HG03060 (cell line): ENCODE results near the gene EFHD1.
"Not testable (repeated sequence)": the region's sequence is repeated elsewhere in the genome, so short reads cannot be mapped to it uniquely, and the experiment has no call there.

ENCODE experiments used
- ATAC-seq: cut with Tn5 transposase; IDR thresholded peaks from one replicate; pipeline ENCODE4 v1.9.1; 2021; ENCODE audit warnings: low read depth, moderate number of reproducible peaks; ENCODE audit not compliant: unreplicated experiment

The EFHD1 gene

DNA sequence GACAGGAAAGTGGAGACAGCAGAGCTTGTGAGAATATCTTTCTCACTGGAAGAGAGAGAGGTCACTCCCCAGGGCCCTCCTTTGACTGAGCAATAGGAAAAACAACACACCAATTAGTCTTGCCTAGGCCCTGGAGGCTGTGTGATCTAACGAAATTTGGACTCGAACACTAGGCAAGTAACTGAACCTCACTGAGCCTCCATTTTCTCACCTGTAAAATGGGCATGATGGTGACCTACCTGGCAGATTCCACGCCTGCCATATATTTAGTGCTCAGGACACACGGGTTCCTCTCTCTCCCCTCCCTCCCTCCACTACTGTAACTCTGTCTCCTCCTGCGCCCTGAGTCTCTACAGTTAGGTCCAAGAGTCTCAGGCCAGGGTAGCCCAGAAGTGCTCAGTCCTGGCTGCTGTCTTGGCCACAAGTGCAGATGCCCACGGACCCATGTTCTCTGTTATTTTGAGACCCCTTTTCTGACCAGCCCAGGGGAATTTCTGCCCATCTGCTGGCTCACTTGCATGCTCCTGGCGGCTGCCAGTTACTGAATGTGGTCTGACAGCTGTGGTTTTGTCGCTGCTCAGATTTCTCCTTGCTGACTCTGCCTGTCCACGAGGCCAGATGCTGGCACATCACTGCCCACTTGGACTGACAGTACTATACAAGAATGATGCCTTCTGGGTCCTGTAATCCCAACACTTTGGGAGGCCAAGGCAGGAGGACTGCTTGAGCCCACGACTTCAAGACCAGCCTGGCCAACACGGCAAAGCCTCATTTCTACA is 54.2 kb downstream of the EFHD1 start:
- no peak for ATAC-seq

DNA sequence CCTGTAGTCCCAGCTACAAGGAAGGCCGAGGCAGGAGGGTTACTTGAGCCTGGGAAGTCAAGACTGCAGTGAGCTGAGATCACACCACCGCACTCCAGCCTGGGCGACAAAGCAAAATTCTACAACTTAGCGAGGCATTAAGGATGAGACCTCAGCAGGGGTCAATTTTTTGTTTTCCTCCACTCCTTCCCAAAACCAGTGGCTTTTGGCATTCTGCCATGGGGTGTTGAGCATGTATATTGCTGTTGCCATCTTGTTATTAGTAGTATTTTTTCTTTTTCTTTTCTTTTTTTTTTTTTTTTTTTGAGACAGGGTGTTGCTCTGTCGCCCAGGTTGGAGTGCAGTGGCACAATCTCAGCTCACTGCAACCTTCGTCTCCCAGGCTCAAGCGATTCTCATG is 54.8 kb downstream of the EFHD1 start:
- no peak for ATAC-seq

DNA sequence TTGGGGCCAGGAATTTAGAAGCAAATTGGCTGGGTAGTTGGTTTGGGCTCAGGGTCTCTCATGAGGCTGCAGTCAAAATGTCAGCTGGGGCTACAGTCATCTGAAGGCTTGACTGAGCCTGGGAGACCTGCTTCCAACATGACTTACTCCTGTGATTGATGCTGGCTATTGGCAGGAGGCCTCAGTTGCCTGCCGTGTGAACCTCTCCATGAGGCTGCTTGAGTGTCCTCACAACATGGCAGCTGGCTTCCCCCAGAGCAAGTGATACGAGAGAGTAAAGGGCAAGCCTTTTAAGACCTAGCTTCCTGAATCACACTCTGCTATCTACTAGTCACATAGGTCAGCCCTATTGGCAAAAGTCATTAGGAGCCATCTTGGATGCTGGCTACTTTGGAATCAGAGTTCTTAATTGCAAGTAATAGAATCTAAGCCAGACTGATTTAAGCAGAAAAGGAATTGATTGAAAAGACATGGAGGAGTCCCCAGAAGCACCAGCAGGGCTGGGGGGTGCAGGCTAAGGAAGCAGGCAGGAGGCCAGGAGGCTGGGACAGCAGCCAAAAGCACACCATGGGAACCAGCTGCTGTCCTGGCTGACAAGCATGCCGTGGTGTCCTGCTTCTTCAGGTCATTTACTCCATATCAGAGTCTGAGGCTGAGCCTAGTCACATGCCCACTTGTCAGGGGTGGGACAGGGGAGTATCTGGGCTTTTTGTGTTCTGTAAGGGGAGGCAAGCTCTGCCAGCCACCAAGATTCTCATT is 55.9 kb downstream of the EFHD1 start:
- ATAC-seq: no peak

- ATAC-seq: not testable (repeated sequence)
Observed at GRCh38 chr2:232691117-232691516, 57.7 kb downstream of the EFHD1 start.

DNA sequence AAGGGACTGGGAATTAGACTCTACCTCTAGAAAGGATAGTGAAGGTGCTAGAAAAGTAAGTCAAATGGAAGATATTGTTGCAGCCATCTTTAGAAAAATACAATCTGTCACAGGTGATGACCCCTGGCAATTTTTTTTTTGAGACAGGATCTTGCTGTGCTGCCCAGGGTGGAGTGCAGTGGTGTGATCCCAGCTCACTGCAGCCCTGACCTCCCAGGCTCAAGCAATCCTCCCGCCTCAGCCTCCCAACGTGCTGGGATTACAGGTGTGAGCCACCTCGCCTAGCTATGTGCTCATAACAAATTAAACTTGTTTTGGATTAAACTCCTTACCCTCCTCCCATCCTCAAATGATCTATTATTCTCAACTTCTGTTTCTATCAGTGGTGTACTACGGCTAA is 59.9 kb downstream of the EFHD1 start:
- no peak for ATAC-seq

DNA sequence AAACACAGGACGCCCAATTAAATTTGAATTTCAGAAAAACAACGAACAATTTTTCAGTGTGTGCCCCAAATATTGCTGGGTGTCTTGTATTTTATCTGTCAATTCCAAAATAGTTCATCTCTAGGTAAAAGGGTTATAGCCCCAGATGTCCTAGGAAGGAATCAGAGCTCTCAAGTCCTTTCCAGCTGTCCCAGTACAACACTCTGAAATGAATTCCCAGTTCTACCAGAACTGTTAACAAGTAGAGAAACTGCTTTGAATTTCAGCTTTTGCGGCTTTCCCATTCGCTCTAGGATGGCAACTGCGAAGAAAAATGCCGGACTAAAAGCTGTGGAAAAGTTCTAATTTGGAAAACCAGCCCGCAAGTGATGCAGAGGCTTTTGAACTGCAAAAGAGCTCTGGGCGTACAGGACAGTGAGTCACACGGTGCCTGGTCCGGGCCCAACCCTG is 63.2 kb downstream of the EFHD1 start:
- ATAC-seq: no peak

- ATAC-seq: peak; percentile 53
Observed at GRCh38 chr2:232697059-232697806, 63.8 kb downstream of the EFHD1 start, which contains the start of gene GIGYF2. Gene GIGYF2 (plus strand): TSS chr2:232697331. CDS start chr2:232735198, 37,867 bp downstream.

GRCh38 chr2:232697807-232698110 is 64.4 kb downstream of the EFHD1 start:
- ATAC-seq: no peak

DNA sequence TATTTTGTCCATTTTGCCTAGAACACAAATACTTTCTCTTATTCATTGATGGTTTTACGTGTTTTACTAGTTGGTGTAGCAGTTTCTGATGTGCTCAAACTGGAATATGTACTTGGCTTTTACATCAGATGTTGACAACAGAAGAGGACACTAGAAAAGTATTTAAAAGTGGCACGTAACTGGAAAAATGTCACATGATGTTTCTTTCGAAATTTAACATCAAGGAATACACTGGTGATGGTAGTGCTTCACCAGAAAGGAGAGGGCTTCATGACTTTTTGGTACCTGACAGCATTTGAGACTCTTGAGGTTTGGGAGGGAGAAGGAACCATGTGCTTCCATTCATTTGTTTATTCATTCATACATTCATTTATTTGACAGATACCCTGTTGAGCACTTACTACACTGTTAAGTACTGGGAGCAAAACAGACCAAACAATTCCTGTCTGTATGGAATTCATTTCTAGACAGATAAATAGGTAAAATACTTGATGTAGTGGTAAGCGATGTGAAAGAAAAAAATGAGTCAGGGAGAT is 65.2 kb downstream of the EFHD1 start:
- ATAC-seq: no peak

GRCh38 chr2:232699110-232699509 is 65.7 kb downstream of the EFHD1 start:
- ATAC-seq: no peak

- ATAC-seq: no peak
Observed at GRCh38 chr2:232700154-232700553, 66.8 kb downstream of the EFHD1 start.

DNA sequence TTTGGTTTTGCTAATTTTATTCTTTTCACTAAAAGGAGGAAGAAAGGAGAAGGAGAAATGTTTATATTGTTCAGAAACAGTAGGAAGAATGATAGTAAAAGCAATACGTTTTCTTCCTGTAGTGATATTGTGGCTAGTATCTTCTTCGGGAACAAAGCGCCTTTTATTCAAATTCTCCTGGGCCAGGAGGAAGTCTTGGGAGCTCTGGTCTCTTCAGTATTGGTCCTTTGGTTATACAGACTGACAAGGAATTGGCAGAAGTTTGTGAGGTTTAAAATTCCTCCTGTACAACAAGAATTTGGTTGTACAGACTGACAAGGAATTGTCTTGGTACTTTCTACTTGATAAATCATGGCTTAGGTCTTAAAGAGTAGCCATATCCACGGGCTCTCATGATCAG is 73.7 kb downstream of the EFHD1 start:
- ATAC-seq: no peak

DNA sequence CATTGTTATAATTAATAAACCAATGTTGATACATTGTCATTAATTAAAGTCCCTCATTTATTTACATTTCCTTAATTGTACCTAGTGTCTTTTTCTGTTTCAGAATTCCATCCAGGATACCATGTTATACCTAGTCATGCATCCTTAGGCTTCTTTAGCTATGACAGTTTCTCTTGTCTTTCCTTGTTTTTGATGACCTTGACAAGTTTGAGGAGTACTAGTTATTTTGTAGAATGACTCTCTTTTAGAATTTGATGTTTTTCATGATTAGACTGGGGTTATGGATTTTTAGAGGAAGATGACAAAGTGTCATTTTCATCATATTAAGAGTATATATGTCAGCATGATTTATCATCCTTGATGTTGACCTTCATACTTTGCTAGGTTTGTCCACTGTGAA is 80.1 kb downstream of the EFHD1 start:
- ATAC-seq: no peak

GRCh38 chr2:232714969-232715368 is 81.6 kb downstream of the EFHD1 start:
- no peak for ATAC-seq

GRCh38 chr2:232720056-232720455 is 86.7 kb downstream of the EFHD1 start:
- ATAC-seq: not testable (repeated sequence)

- ATAC-seq: no peak
Observed at GRCh38 chr2:232721261-232721660, 87.9 kb downstream of the EFHD1 start.

- ATAC-seq: no peak
Observed at GRCh38 chr2:232721882-232722281, 88.5 kb downstream of the EFHD1 start.

DNA sequence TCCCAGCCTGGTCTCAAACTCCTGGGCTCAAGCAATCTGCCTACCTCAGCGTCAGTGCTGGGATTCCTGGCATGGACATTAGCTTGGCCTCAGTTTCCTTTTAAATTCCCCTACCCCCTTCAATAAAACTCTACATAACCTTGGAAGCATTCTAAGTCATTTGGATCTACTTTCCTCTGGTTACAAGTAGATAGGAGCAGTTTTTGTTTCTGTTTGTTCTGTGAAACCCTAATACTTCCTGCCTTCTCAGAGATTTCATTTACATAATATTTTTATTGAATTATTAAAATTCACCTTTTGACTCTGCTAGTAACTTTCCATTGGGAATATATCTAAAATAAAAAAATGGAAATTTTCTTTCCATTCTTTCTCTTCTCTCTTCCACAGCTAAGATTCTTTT is 89.6 kb downstream of the EFHD1 start:
- ATAC-seq: no peak

DNA sequence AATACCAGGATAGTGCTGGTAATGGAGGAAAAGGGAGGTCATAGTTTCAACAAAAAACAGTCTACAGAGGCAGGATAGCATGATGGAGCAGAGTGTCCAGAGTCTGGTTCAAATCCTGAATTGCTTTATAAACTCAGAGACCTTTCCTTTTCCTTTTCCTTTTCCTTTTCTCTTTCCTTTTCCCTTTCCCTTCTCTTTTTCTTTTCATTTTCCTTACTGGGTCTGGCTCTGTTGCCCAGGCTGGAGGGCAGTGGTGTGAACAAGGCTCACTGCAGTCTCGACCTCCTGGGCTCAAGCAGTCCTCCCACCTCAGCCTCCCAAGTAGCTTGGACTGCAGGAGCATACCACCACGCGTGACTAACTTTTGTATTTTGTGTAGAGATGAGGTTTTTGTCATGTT is 95.4 kb downstream of the EFHD1 start:
- ATAC-seq: no peak

DNA sequence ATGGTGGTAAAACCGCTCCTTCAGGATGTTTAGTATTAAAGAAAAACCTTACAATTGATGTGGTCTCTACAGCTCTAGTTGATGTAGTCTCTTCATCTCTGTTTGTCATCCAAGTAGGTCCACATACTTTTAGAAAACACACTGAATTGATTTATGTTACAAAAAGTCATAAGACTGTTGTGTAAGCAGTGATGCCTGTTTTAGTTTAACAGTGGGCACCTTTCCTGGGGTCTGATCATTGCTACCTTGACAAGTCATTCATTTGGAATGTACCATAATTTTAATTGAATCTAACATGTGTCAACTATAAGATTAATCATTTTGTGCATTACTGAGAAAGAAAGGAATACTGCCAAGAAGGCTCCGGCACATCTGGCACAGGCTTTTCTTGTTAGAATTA is 98.1 kb downstream of the EFHD1 start:
- ATAC-seq: no peak
